ENCODE data around the gene ZCCHC7. TPM values are rescaled to one million over a fixed set of nuclear protein-coding genes. Genes with fewer than 3 reads are reported as not detected.
"Not testable (repeated sequence)": the region's sequence is repeated elsewhere in the genome, so short reads cannot be mapped to it uniquely, and the experiment has no call there.

Gene ZCCHC7
- total RNA-seq, 1 donor from 2014 or later = 27.2 TPM

DNA sequence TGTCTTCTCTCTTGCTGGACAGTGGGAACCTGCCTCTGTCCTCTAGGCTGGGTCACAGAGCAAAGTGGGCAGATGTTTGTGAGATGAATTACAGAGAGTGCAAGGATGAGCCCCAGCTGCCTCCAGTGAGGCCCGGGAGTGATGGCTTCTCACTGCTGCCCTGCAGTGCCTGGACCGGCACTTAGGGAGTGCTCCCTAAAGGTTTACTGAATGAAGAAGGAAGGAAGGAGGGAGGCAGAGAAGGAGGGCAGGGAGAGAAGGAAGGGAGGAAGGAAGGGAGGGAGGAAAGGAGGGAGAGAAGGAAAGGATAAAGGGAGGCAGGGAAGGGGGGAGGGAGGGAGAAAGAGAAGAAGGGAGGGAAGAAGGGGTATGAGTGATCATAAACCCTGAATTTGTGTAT lies 259.5 kb downstream of the ZCCHC7 start:
- no peak for DNase-seq

GRCh38 chr9:37380570-37380969 lies 260.2 kb downstream of the ZCCHC7 start:
- no peak for DNase-seq

GRCh38 chr9:37381094-37381741 lies 260.8 kb downstream of the ZCCHC7 start:
- DNase-seq = no peak

- DNase-seq = no peak
These were observed 262.0 kb downstream of the ZCCHC7 start for GRCh38 chr9:37382161-37382981.

DNA sequence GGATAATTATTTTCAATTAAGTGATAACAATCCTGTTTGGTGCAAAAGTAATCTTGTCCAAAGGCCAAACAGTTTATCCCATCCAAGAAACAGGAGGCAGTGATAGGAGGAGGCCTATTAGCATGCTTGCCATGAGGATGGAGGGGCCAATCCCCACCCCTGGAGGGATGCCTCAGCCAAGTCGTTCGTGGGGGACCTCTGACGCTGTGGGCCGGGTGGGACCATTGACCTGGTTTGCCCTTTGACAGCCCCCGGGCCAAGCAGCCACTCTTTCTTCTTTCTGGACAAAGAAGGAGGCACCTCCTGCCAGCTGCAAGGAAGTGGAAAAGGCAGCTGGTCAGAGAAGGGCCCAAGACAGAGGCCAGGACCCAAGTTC lies 262.6 kb downstream of the ZCCHC7 start:
- no peak for DNase-seq

DNA sequence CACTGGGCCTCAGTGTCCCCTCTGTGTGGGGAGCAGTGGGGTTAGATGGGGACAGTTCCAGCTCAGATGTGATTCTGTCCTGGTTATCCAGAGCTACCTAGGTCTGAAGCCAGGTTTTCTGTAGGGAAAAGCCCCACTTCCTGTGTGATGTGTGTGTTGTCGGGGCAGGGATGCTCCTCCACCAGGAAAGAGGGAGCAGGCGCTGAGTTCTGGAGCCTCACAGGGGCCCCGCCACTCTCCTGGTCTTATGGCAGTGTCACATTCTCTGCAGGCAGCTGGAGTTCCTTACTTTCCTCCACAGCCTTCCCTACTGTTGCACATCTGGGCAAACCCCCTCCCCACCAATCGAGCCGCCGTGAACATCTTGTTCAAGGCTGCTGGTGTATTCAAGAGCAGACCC lies 263.0 kb downstream of the ZCCHC7 start:
- DNase-seq = no peak

GRCh38 chr9:37383876-37384746 lies 263.7 kb downstream of the ZCCHC7 start:
- DNase-seq = no peak

- DNase-seq = no peak
These were observed 264.9 kb downstream of the ZCCHC7 start for GRCh38 chr9:37385286-37385685.

- DNase-seq = no peak
These were observed 266.6 kb downstream of the ZCCHC7 start for GRCh38 chr9:37386988-37387387.

DNA sequence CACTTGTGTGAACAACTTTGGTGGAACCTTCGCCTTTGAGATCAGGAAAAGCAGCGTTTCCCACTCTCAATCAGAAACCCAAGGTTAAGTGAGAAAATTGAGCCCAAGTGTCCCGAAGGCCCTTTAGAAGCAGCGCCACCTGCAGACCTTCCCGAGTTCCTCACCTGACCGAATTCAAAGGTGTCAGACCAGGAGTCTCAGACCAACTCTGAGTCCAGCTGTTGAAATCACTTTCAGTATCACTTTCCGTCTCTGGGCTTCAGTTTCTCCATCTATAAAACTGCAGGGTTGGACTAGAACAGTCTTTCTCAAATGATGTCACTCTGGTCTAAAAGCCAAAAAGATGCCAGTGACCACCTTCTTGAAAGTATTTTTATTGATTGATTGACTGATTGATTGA lies 270.4 kb downstream of the ZCCHC7 start:
- DNase-seq = no peak

- DNase-seq = no peak
These were observed 271.9 kb downstream of the ZCCHC7 start for GRCh38 chr9:37392272-37392671.

GRCh38 chr9:37395229-37395628 lies 274.9 kb downstream of the ZCCHC7 start:
- DNase-seq = no peak

DNA sequence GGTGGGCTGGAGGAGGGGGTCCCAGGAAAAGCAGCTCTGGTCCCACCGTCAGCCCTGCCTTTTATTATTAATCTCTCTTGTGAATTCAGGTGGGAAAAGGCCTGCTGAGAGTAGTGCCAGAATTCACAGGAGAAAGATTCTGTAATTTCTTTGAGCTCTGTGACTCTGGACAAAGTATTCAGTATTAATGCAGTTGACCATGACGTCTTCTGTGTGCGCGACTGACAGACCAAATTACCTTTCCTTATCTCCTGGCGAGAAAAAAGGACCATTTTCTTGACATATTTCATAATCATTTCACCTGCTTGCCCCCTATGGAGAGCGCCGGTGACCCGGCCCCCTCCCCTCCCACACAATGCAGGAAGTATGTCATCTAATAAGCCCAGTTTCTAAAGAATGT lies 275.3 kb downstream of the ZCCHC7 start:
- DNase-seq = no peak

- DNase-seq = not testable (repeated sequence)
These were observed 277.6 kb downstream of the ZCCHC7 start for GRCh38 chr9:37397948-37398347.

- DNase-seq = no peak
These were observed 278.2 kb downstream of the ZCCHC7 start for GRCh38 chr9:37398464-37399025.

DNA sequence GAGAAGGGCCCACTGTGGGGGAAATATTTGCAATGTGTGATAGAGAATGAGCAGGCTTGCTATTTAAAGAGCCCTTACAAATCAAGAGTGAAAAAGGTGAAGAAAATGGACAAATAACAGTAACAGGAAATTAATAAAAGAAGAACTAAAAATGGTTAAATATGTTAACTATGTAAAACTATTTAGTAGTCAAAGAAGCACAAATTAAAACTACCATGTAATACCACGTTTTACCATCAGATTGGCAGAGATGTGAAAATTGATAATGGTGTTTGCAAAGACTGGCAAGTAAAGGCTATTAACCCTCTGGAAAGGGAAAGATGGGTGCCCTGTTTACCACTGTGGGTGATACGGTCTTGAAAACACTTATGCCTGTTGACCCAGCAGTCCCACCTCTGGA lies 279.0 kb downstream of the ZCCHC7 start:
- no peak for DNase-seq

- no peak for DNase-seq
These were observed 284.2 kb downstream of the ZCCHC7 start for GRCh38 chr9:37404590-37404989.

GRCh38 chr9:37405350-37405749 lies 285.0 kb downstream of the ZCCHC7 start:
- no peak for DNase-seq

DNA sequence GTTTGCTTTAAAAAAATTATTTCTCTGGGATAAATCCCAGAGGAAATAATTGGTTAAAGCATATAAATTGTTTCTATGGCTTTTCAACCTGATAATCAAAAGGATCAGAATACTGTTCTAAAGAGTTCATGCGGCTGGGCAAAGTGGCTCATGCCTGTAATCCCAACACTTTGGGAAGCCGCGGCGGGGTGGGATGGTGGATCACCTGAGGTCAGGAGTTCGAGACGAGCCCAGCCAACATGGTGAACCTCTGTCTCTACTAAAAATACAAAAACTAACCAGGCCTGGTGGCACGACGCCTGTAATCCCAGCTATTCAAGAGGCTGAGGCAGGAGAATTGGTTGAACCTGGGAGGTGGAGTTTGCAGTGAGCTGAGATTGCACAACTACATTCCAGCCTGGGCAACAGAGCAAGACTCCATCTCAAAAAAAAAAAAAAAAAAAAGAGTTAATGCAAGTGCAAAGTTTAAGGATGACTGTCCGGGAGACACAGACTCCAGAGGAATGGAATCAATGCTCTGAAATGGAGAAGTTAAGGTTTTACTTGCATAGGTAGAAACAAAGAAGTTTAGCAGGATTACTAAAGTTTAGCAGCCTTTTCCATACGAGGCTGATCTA lies 285.5 kb downstream of the ZCCHC7 start:
- DNase-seq = no peak

DNA sequence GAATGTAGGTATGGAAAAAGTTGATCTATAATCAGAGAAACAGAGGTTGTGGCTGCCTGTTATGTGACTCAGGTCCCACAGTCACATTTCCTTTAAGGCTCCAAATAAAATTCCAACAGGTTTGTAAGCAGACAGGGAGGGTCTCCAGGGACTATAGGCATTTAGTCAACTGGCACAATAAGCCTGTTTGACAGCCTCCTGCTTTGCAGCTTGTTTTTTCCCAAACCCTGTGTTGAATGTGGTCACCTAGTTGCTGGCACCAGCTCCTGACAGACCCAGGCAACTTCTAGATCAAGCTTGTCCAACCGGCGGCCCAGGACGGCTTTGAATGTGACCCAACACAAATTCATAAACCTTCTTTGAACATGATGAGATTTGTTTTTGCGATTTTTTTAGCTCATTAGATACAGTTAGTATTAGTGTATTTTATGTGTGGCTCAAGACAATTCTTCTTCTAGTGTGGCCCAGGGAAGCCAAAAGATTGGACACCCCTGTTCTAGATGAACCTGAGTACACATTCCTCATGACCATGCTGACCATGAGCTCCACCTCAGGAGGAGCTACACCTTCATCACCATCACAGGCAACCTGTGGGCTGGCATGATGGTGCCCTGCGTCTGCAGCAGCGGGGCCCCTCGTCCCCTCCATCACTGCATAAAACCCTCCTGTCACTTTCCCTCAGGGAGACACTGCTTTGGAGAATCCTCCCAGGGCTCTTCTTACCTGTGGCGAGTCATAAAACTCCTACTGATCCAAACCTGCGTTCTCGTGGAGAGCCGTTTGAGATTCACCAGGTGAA lies 286.4 kb downstream of the ZCCHC7 start:
- DNase-seq = no peak

- DNase-seq = no peak
These were observed 287.1 kb downstream of the ZCCHC7 start for GRCh38 chr9:37407468-37407867.
